Heart left ventricle (tissue), 16 donors: ENCODE results near the gene CTDSPL2. TPM values are rescaled to one million over a fixed set of nuclear protein-coding genes. Genes with fewer than 3 reads are reported as not detected.

Source experiments
- ATAC-seq, 4 donors: fragments of 200-7000 bp; cut with Tn5 transposase; one replicate each; pipeline ENCODE4 v1.9.1; 2020 to 2022; ENCODE audit warnings: moderate library complexity in 4 of 4, mild to moderate bottlenecking in 3 of 4, moderate number of reproducible peaks in 1 of 4
- DNase-seq, 5 donors: peaks; one replicate each; pipeline ENCODE4 v3.0.0-alpha.2; 2020
- H3K27ac ChIP-seq, 12 donors: fragments of 200-600 bp; sonication (generic) in 4 of 12; one replicate each; pipeline versions ENCODE4 v1.5.0 to v1.8.0; 2016 to 2022; ENCODE audit warnings: mild to moderate bottlenecking in 2 of 12
- H3K27me3 ChIP-seq, 9 donors: fragments of 200-600 bp; sonication (generic) in 2 of 9; one replicate each; pipeline versions ENCODE4 v1.5.1 to v1.8.0; 2016 to 2022; ENCODE audit warnings: mild to moderate bottlenecking in 3 of 9
- H3K36me3 ChIP-seq, 9 donors: fragments of 200-600 bp; sonication (generic) in 2 of 9; one replicate each; pipeline versions ENCODE4 v1.5.0 to v1.8.0; 2018 to 2022; ENCODE audit warnings: mild to moderate bottlenecking in 2 of 9
- H3K4me1 ChIP-seq, 12 donors: fragments of 200-600 bp; sonication (generic) in 4 of 12; one replicate each; pipeline versions ENCODE4 v1.5.0 to v1.8.0; 2016 to 2022; ENCODE audit warnings: mild to moderate bottlenecking in 3 of 12
- H3K4me3 ChIP-seq, 12 donors: fragments of 200-600 bp; sonication (generic) in 4 of 12; one replicate each; pipeline versions ENCODE4 v1.5.0 to v1.8.0; 2017 to 2022; ENCODE audit warnings: mild to moderate bottlenecking in 9 of 12, moderate library complexity in 4 of 12
- H3K9me3 ChIP-seq, 12 donors: fragments of 200-600 bp; sonication (generic) in 4 of 12; one replicate each; pipeline versions ENCODE4 v1.5.0 to v1.8.0; 2016 to 2022; ENCODE audit warnings: mild to moderate bottlenecking in 1 of 12
- POLR2A ChIP-seq, 2 donors: fragments of 450-650 bp; IDR thresholded peaks; one replicate each; pipeline ENCODE4 v1.6.1; 2017; ENCODE audit warnings: antibody characterized with exemption in 2 of 2, mild to moderate bottlenecking in 2 of 2, moderate library complexity in 2 of 2
- WGBS, 4 donors: extraction: QIAGEN DNeasy Blood & Tissue Kit in 2 of 4; methylation state at CpG; one replicate each; pipeline versions ENCODE4 v1.1.5 to v1.1.7; 2013 to 2018; 5-methylcytosine and 5-hydroxymethylcytosine counted together
- intact Hi-C, 10 donors: fragments of 100-400 bp; cut with DNase I; formaldehyde crosslinking; loops; one replicate each; pipeline versions ENCODE4 v1.11.1 to v1.14.2; 2022
- polyA plus RNA-seq, 2 donors: library from polyadenylated mRNA; stranded (reverse); fragments of 200-250 nt; gene quantifications; one replicate each; pipeline ENCODE4 v1.2.3, GENCODE V29; 2013
- total RNA-seq, 9 donors: library from RNA; depleted of rRNA in 2 of 9; stranded (reverse); fragments of >200 nt in 2 of 9; fragmentation: NEBNext Ultra II Directional in 3 of 9; extraction: Animal tissue kit (Norgen Biotek cat#: 25700) in 3 of 9; gene quantifications; one replicate each; pipeline versions ENCODE4 v1.1.0 to v1.2.4, GENCODE V29; 2016 to 2023
- TF ChIP-seq, protein P1 (sequence below), 12 donors: fragments of 200-600 bp; sonication (generic) in 4 of 12; IDR thresholded peaks; one replicate each; pipeline versions ENCODE4 v1.5.0 to v1.8.0; 2018 to 2022; ENCODE audit warnings: antibody characterized with exemption in 12 of 12, mild to moderate bottlenecking in 5 of 12
- donor health status: ischemic (EF 13 %, LVEDD 7.1; RV severe dilation, severe dysfunction).
- donor health status: healthy with polysubstance abuse.
- donor health status: DM: no; HTN: yes; CAD: no.
- donor health status: DM: no; HTN: no; CAD: no.
- donor health status: ischemic (EF 25% LVEDD 6.9; RV normal size, moderate dysfunction).
- donor health status: ischemic (EF 25% LVEDD 5.7; RV mildly dilated, moderate dysfunction).
- donor health status: healthy.
- donor health status: DM: yes; HTN: yes; CAD: no.
- donor health status: ischemic (EF 35%, LVEDD 5.7; RV mildly dilated, moderate dysfunction).
- donor health status: nonischemic (EF 11% LVEDD 7.7; RV severe dilation, severe dysfunction).
- donor health status: DM: yes; HTN: yes; CAD: no.
- donor health status: PGD.
- donor health status: ischemic (EF 29% LVEDD 5.4; RV normal size, mild dysfunction).
- donor health status: nonischemic (EF 23%, LVEDD 6.1; RV moderate dilation, normal function).

CTDSPL2 gene
- total and polyA plus RNA-seq, 11 donors: 3.0 to 27.6 (median 18.3) TPM

GRCh38 chr15:44516436-44516835 lies 89.0 kb downstream of the CTDSPL2 start:
- H3K4me3 ChIP-seq: no peak overlapping the region
- H3K27me3 ChIP-seq: no peaks in the 10 kb centered on the region
- no peak for DNase-seq
- intact Hi-C loops: no loop called here
- no peaks in the 10 kb centered on the region for H3K4me1 ChIP-seq
- no peaks in the 10 kb centered on the region for H3K9me3 ChIP-seq
- no peak for ATAC-seq
- TF ChIP-seq POLR2A (IDR thresholded peaks at IDR 0.05): no peak
- TF ChIP-seq, protein P1, sequence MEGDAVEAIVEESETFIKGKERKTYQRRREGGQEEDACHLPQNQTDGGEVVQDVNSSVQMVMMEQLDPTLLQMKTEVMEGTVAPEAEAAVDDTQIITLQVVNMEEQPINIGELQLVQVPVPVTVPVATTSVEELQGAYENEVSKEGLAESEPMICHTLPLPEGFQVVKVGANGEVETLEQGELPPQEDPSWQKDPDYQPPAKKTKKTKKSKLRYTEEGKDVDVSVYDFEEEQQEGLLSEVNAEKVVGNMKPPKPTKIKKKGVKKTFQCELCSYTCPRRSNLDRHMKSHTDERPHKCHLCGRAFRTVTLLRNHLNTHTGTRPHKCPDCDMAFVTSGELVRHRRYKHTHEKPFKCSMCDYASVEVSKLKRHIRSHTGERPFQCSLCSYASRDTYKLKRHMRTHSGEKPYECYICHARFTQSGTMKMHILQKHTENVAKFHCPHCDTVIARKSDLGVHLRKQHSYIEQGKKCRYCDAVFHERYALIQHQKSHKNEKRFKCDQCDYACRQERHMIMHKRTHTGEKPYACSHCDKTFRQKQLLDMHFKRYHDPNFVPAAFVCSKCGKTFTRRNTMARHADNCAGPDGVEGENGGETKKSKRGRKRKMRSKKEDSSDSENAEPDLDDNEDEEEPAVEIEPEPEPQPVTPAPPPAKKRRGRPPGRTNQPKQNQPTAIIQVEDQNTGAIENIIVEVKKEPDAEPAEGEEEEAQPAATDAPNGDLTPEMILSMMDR (IDR thresholded peaks at IDR 0.05): no peak
- no peak overlapping the region for H3K27ac ChIP-seq
- H3K36me3 ChIP-seq: peaks cover 0 to 81% (median 59%) of the 10 kb centered on the region in 9 donors

DNA sequence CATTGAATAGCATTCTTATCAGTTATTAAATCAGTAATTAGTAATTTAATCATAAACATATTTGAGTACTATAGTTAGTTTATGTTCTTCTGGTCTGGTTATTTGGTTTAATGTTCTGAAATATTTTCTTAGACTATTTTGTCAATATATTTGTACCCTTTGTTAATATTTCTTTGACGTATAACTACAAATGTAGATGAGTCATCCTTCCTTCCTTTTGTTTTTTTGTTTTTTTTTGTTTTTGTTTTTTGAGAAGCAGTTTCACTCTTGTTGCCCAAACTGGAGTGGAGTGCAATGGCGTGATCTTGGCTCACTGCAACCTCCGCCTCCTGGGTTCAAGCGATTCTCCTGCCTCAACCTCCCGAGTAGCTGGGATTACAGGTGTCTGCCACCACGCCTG lies 92.1 kb downstream of the CTDSPL2 start:
- ATAC-seq (no peak), DNase-seq (no peak)
- Histone ChIP-seq H3K9me3 (no peaks in the 10 kb centered on the region), H3K36me3 (peaks cover 0 to 95% (median 83%) of the 10 kb centered on the region in 9 donors), H3K27me3 (no peaks in the 10 kb centered on the region), H3K4me3 (no peak overlapping the region), H3K4me1 (no peaks in the 10 kb centered on the region), H3K27ac (no peak overlapping the region)
- no peak for TF ChIP-seq POLR2A (IDR thresholded peaks at IDR 0.05)
- TF ChIP-seq, protein P1 (IDR thresholded peaks at IDR 0.05): no peak
- WGBS, 4 donors: 86 to 91% (median 87%) methylated on average over 6 of the region's 6 CpGs
- intact Hi-C loops: no loop called here

- no peaks in the 10 kb centered on the region for H3K9me3 ChIP-seq
- H3K36me3 ChIP-seq: peaks cover 0 to 86% (median 67%) of the 10 kb centered on the region in 9 donors
- WGBS, 4 donors: 79 to 96% (median 93%) methylated on average over 1 of the region's 1 CpG
- no peak for ATAC-seq
- no peak overlapping the region for H3K27ac ChIP-seq
- H3K27me3 ChIP-seq: no peaks in the 10 kb centered on the region
- peaks cover 0 to 3% (median 0%) of the 10 kb centered on the region in 12 donors for H3K4me1 ChIP-seq
- DNase-seq: no peak
- no peak overlapping the region for H3K4me3 ChIP-seq
- intact Hi-C loops: no loop called here
- no peak for TF ChIP-seq POLR2A (IDR thresholded peaks at IDR 0.05)
- TF ChIP-seq, protein P1 (IDR thresholded peaks at IDR 0.05): no peak
Observed at GRCh38 chr15:44525018-44525417, 97.6 kb downstream of the CTDSPL2 start.

DNA sequence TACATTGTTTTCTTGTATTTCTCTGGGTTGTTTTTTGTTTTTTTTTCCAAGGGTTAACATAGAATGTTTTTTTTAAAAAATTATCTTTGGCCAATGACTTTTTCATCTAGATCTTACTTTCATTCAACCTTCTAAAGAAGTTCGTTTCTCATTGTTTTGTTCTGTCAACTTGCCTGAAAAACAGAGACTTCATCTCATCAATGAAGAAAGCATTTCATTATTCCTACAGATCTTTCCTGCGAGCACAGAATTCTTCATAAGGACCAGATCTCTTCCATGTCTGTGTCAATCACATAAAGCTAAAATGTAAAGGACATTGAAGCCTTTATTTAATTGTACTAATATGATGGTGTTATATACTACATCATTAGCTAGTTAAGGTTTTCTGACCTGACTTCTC lies 99.8 kb downstream of the CTDSPL2 start:
- no peak for ATAC-seq
- TF ChIP-seq, protein P1 (IDR thresholded peaks at IDR 0.05): no peak
- no peak for TF ChIP-seq POLR2A (IDR thresholded peaks at IDR 0.05)
- Histone ChIP-seq H3K9me3 (no peaks in the 10 kb centered on the region), H3K36me3 (peaks cover 0 to 76% (median 48%) of the 10 kb centered on the region in 9 donors), H3K27ac (no peak overlapping the region), H3K27me3 (no peaks in the 10 kb centered on the region), H3K4me1 (peaks cover 0 to 3% (median 0%) of the 10 kb centered on the region in 12 donors), H3K4me3 (no peak overlapping the region)
- 84 to 87% (median 86%) methylated on average over 2 of the region's 2 CpGs for WGBS, 4 donors
- no peak for DNase-seq
- intact Hi-C loops: no loop called here
